CD4-positive, alpha-beta T cell treated with Interferon gamma for 1 hour (primary cell): Measurements from ENCODE around the gene LRTM2.

ENCODE experiments used
- DNase-seq: peaks from one replicate; pipeline ENCODE4 v3.0.0-alpha.2; 2020

Gene LRTM2

GRCh38 chr12:1820191-1820895, at the start of gene LRTM2:
LRTM2 (plus strand) TSS chr12:1820565; CDS start chr12:1828149, 7,584 bp downstream.
- no peak for DNase-seq

- no peak for DNase-seq
These were observed 46.3 kb upstream of the LRTM2 start for GRCh38 chr12:1773937-1774655.

- no peak for DNase-seq
These were observed 44.0 kb upstream of the LRTM2 start for GRCh38 chr12:1776170-1776921.

- no peak for DNase-seq
These were observed 42.6 kb upstream of the LRTM2 start for GRCh38 chr12:1777798-1778197.

- DNase-seq, result no peak
These were observed 41.5 kb upstream of the LRTM2 start for GRCh38 chr12:1778911-1779310.

GRCh38 chr12:1779783-1780182, 40.6 kb upstream of the LRTM2 start:
- no peak for DNase-seq

GRCh38 chr12:1781772-1782171, 38.6 kb upstream of the LRTM2 start:
- DNase-seq, result no peak

GRCh38 chr12:1782215-1782614, 38.1 kb upstream of the LRTM2 start:
- DNase-seq, result no peak

GRCh38 chr12:1787714-1788113, 32.7 kb upstream of the LRTM2 start:
- no peak for DNase-seq

- no peak for DNase-seq
These were observed 29.9 kb upstream of the LRTM2 start for GRCh38 chr12:1790444-1790843.

GRCh38 chr12:1791104-1791841, 29.1 kb upstream of the LRTM2 start:
- DNase-seq, result peak; percentile 65

GRCh38 chr12:1792406-1792805, 28.0 kb upstream of the LRTM2 start:
- DNase-seq, result no peak

GRCh38 chr12:1793426-1794210, 26.7 kb upstream of the LRTM2 start:
- DNase-seq, result no peak

- no peak for DNase-seq
These were observed 25.8 kb upstream of the LRTM2 start for GRCh38 chr12:1794440-1795090.

- DNase-seq, result no peak
These were observed 25.1 kb upstream of the LRTM2 start for GRCh38 chr12:1795221-1795784.

- peak; percentile 94 for DNase-seq
These were observed 24.4 kb upstream of the LRTM2 start for GRCh38 chr12:1795785-1796514.

GRCh38 chr12:1796515-1797010, 23.8 kb upstream of the LRTM2 start:
- peak; percentile 22 for DNase-seq

- peak; percentile 41 for DNase-seq
These were observed 23.1 kb upstream of the LRTM2 start for GRCh38 chr12:1797011-1797901.

GRCh38 chr12:1797991-1798640, 22.2 kb upstream of the LRTM2 start:
- no peak for DNase-seq
